Astrocyte (in vitro differentiated cells and primary cell): Measurements from ENCODE around the gene ZNF207.

ENCODE experiments used
- EZH2 ChIP-seq: IDR thresholded peaks from 2 replicates; pipeline ENCODE4 v1.6.1; 2012; ENCODE audit warnings: mild to moderate bottlenecking, low read length, inconsistent platforms; ENCODE audit not compliant: insufficient read depth
- TF ChIP-seq, protein P1 (sequence below): IDR thresholded peaks from 2 replicates; pipeline ENCODE4 v1.5.1; 2011; ENCODE audit warnings: low read depth, mild to moderate bottlenecking, inconsistent platforms, low read length, moderate library complexity; ENCODE audit not compliant: insufficient read depth

- TF ChIP-seq, protein P1, sequence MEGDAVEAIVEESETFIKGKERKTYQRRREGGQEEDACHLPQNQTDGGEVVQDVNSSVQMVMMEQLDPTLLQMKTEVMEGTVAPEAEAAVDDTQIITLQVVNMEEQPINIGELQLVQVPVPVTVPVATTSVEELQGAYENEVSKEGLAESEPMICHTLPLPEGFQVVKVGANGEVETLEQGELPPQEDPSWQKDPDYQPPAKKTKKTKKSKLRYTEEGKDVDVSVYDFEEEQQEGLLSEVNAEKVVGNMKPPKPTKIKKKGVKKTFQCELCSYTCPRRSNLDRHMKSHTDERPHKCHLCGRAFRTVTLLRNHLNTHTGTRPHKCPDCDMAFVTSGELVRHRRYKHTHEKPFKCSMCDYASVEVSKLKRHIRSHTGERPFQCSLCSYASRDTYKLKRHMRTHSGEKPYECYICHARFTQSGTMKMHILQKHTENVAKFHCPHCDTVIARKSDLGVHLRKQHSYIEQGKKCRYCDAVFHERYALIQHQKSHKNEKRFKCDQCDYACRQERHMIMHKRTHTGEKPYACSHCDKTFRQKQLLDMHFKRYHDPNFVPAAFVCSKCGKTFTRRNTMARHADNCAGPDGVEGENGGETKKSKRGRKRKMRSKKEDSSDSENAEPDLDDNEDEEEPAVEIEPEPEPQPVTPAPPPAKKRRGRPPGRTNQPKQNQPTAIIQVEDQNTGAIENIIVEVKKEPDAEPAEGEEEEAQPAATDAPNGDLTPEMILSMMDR, result peak; percentile 93
- TF ChIP-seq EZH2, result no peak
Observed at GRCh38 chr17:32319548-32319905, 30.4 kb upstream of the ZNF207 start.
